ENCODE measurements around the gene BABAM2. TPM values are rescaled to one million over a fixed set of nuclear protein-coding genes. Genes with fewer than 3 reads are reported as not detected.

The BABAM2 gene
- total and polyA plus RNA-seq, 9 of the 15 experiments (the other 6 are each of a cell fraction or from before 2014, with no cell fraction given) = 10.9 to 37.4 (median 25.6) TPM

DNA sequence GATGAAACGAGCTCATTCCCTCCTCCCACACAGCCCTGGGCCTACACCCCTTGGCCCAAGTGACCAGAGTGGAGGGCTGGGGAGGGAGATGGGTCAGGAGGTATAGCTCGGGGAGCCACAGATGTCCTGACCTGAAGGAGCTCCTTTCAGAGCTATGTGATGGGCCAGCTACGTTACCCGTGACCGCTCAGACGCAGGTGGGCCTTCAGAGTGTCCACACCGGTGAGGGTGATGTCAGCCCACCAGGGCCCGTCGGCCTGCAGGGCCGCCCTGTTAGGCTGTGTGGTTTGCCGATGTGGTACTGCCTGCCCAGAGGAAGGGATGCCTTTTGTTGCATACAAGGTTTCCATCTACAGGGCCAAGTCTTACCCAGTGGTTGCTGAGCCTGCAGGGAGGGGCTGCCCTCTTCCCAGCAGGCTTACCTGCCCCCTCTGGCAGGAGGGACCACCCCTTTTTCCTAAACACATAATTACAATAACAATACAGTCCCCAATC is 460.3 kb downstream of the BABAM2 start:
- H3K36me3 ChIP-seq (ENCODE audit: control insufficient read depth, insufficient read depth, low read length) = no peaks in the 10 kb centered on the region
- WGBS (ENCODE audit: insufficient coverage, low coverage, missing lambda C conversion rate) = 71% methylated on average over 11 of the region's 11 CpGs
- H3K9ac ChIP-seq (ENCODE audit: insufficient read depth in 1 of 2, low read depth in 2 of 2, low read length in 2 of 2) = no peak overlapping the region
- in situ Hi-C loops (cut with MboI) = no loop called here
- no peak for ATAC-seq
- H3K4me3 ChIP-seq = no peak overlapping the region
- H4K20me1 ChIP-seq (replicated peaks; ENCODE audit: control insufficient read depth, insufficient read depth, low read length) = no peaks in the 10 kb centered on the region
- no TSS peak for BruUV-seq (replicated peaks)
- no peaks in the 10 kb centered on the region for H3K9me1 ChIP-seq (ENCODE audit: control insufficient read depth, insufficient read depth, low read length)
- H3K9me3 ChIP-seq (replicated peaks; ENCODE audit: control insufficient read depth, insufficient read depth, low read depth, low read length) = no peaks in the 10 kb centered on the region
- H3K4me2 ChIP-seq (ENCODE audit: insufficient read depth, low read length) = no peak overlapping the region
- ChIA-PET POLR2A (interaction anchor here (1.8 kb wide), 1 partner anchor 10 kb away, joined by 6 read pairs; no protein-coding TSS in a partner anchor), CTCF (ENCODE audit: low intra/inter-chr PET ratio) (no interaction called here)
- no peak for FAIRE-seq
- intact Hi-C loops (cut with micrococcal nuclease) = no loop called here
- no peak overlapping the region for H3K27ac ChIP-seq (ENCODE audit: extremely low read depth, low read depth, low read length)
- peaks cover 12 to 48% of the 10 kb centered on the region in 2 experiments for H3K4me1 ChIP-seq (replicated peaks in 1 of 2; ENCODE audit: control insufficient read depth in 2 of 2, insufficient read depth in 2 of 2, low read length in 2 of 2)
- no peaks in the 10 kb centered on the region for H3K27me3 ChIP-seq (ENCODE audit: control insufficient read depth in 2 of 2, insufficient read depth in 2 of 2, low read length in 2 of 2)
- no peak for DNase-seq (ENCODE audit: extremely low read depth in 1 of 4, low spot score in 3 of 4)
- no peak overlapping the region for H2AFZ ChIP-seq (ENCODE audit: low read depth, low read length)
- no peaks in the 10 kb centered on the region for H3K79me2 ChIP-seq (ENCODE audit: control insufficient read depth, insufficient read depth, low read length)
- TF ChIP-seq CXXC5 (CRISPR knock-in tag; IDR thresholded peaks at IDR 0.05) (no peak), ZNF197 (CRISPR knock-in tag; IDR thresholded peaks at IDR 0.05; ENCODE audit: low read depth) (no peak), MYNN (IDR thresholded peaks at IDR 0.05) (no peak), MYNN (CRISPR knock-in tag; IDR thresholded peaks at IDR 0.05) (no peak), RAD51 (IDR thresholded peaks at IDR 0.05; ENCODE audit: borderline replicate concordance, low read depth) (no peak), EZH2 (IDR thresholded peaks at IDR 0.05; ENCODE audit: borderline replicate concordance, low read depth, low read length) (no peak), POLR2B (IDR thresholded peaks at IDR 0.05; ENCODE audit: low read depth, partially characterized antibody) (no peak), SREBF2 (CRISPR knock-in tag; IDR thresholded peaks at IDR 0.05) (no peak), SAP30 (IDR thresholded peaks at IDR 0.05; ENCODE audit: borderline replicate concordance, insufficient read depth, low read depth, low read length, poor library complexity, severe bottlenecking) (no peak), HDAC2 (IDR thresholded peaks at IDR 0.05) (no peak), ZNF695 (CRISPR knock-in tag; IDR thresholded peaks at IDR 0.05) (no peak), KDM1A (IDR thresholded peaks at IDR 0.05) (no peak)
- TF ChIP-seq, protein P1, sequence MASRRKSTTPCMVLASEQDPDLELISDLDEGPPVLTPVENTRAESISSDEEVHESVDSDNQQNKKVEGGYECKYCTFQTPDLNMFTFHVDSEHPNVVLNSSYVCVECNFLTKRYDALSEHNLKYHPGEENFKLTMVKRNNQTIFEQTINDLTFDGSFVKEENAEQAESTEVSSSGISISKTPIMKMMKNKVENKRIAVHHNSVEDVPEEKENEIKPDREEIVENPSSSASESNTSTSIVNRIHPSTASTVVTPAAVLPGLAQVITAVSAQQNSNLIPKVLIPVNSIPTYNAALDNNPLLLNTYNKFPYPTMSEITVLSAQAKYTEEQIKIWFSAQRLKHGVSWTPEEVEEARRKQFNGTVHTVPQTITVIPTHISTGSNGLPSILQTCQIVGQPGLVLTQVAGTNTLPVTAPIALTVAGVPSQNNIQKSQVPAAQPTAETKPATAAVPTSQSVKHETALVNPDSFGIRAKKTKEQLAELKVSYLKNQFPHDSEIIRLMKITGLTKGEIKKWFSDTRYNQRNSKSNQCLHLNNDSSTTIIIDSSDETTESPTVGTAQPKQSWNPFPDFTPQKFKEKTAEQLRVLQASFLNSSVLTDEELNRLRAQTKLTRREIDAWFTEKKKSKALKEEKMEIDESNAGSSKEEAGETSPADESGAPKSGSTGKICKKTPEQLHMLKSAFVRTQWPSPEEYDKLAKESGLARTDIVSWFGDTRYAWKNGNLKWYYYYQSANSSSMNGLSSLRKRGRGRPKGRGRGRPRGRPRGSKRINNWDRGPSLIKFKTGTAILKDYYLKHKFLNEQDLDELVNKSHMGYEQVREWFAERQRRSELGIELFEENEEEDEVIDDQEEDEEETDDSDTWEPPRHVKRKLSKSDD (conservative IDR thresholded peaks at IDR 0.05; ENCODE audit: low read length) = no peak
- TF ChIP-seq, protein P2, sequence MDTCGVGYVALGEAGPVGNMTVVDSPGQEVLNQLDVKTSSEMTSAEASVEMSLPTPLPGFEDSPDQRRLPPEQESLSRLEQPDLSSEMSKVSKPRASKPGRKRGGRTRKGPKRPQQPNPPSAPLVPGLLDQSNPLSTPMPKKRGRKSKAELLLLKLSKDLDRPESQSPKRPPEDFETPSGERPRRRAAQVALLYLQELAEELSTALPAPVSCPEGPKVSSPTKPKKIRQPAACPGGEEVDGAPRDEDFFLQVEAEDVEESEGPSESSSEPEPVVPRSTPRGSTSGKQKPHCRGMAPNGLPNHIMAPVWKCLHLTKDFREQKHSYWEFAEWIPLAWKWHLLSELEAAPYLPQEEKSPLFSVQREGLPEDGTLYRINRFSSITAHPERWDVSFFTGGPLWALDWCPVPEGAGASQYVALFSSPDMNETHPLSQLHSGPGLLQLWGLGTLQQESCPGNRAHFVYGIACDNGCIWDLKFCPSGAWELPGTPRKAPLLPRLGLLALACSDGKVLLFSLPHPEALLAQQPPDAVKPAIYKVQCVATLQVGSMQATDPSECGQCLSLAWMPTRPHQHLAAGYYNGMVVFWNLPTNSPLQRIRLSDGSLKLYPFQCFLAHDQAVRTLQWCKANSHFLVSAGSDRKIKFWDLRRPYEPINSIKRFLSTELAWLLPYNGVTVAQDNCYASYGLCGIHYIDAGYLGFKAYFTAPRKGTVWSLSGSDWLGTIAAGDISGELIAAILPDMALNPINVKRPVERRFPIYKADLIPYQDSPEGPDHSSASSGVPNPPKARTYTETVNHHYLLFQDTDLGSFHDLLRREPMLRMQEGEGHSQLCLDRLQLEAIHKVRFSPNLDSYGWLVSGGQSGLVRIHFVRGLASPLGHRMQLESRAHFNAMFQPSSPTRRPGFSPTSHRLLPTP (IDR thresholded peaks at IDR 0.05; ENCODE audit: borderline replicate concordance, extremely low read depth, insufficient read length) = no peak
- TF ChIP-seq, protein P3, sequence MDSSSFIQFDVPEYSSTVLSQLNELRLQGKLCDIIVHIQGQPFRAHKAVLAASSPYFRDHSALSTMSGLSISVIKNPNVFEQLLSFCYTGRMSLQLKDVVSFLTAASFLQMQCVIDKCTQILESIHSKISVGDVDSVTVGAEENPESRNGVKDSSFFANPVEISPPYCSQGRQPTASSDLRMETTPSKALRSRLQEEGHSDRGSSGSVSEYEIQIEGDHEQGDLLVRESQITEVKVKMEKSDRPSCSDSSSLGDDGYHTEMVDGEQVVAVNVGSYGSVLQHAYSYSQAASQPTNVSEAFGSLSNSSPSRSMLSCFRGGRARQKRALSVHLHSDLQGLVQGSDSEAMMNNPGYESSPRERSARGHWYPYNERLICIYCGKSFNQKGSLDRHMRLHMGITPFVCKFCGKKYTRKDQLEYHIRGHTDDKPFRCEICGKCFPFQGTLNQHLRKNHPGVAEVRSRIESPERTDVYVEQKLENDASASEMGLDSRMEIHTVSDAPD (CRISPR knock-in tag; IDR thresholded peaks at IDR 0.05) = no peak
